NCI-H187 (cell line): ENCODE measurements around the gene PCBP1.
"Not testable (repeated sequence)": the region's sequence is repeated elsewhere in the genome, so short reads cannot be mapped to it uniquely, and the experiment has no call there.

ENCODE experiments used
- DNase-seq, 2 experiments: peaks; one replicate each; lab custom pipeline; 2025; lab: John Stamatoyannopoulos, UW

PCBP1 gene

GRCh38 chr2:70081221-70081620 is 6.1 kb upstream of the PCBP1 start:
- no peak for DNase-seq

GRCh38 chr2:70083344-70084156 is 3.7 kb upstream of the PCBP1 start:
- DNase-seq, result no peak

GRCh38 chr2:70084973-70085710 is 2.1 kb upstream of the PCBP1 start:
- peak; percentile 68 to 78 for DNase-seq

GRCh38 chr2:70085711-70086277 is 1.5 kb upstream of the PCBP1 start:
- no peak for DNase-seq

- DNase-seq, result peak; percentile 60 to 90
Observed at GRCh38 chr2:70086278-70086837, 919 bp upstream of the PCBP1 start.

- DNase-seq, result no peak
Observed at GRCh38 chr2:70087702-70088597, 673 bp downstream of the PCBP1 start.

GRCh38 chr2:70088598-70089219 is 1.4 kb downstream of the PCBP1 start:
- no peak for DNase-seq

- DNase-seq, result no peak
Observed at GRCh38 chr2:70089220-70089982, 2.1 kb downstream of the PCBP1 start.

GRCh38 chr2:70089983-70090525 is 2.8 kb downstream of the PCBP1 start:
- DNase-seq, result no peak

GRCh38 chr2:70090706-70091334 is 3.5 kb downstream of the PCBP1 start:
- DNase-seq, result no peak

- no peak for DNase-seq
Observed at GRCh38 chr2:70091364-70091763, 4.1 kb downstream of the PCBP1 start.

- no peak for DNase-seq
Observed at GRCh38 chr2:70091816-70092215, 4.5 kb downstream of the PCBP1 start.

- not testable (repeated sequence) for DNase-seq
Observed at GRCh38 chr2:70092576-70093243, 5.4 kb downstream of the PCBP1 start.

- DNase-seq, result no peak
Observed at GRCh38 chr2:70094171-70094977, 7.1 kb downstream of the PCBP1 start.

GRCh38 chr2:70094978-70095719 is 7.9 kb downstream of the PCBP1 start:
- DNase-seq, result no peak

- DNase-seq, result no peak
Observed at GRCh38 chr2:70095720-70096670, 8.7 kb downstream of the PCBP1 start.
